ENCODE measurements around the gene B3GNT3. TPM values are rescaled to one million over a fixed set of nuclear protein-coding genes. Genes with fewer than 3 reads are reported as not detected.

The B3GNT3 gene
- total and polyA plus RNA-seq, 2 of the 8 experiments (the other 6 are each of a cell fraction or from before 2014, with no cell fraction given) = 1.5 TPM

DNA sequence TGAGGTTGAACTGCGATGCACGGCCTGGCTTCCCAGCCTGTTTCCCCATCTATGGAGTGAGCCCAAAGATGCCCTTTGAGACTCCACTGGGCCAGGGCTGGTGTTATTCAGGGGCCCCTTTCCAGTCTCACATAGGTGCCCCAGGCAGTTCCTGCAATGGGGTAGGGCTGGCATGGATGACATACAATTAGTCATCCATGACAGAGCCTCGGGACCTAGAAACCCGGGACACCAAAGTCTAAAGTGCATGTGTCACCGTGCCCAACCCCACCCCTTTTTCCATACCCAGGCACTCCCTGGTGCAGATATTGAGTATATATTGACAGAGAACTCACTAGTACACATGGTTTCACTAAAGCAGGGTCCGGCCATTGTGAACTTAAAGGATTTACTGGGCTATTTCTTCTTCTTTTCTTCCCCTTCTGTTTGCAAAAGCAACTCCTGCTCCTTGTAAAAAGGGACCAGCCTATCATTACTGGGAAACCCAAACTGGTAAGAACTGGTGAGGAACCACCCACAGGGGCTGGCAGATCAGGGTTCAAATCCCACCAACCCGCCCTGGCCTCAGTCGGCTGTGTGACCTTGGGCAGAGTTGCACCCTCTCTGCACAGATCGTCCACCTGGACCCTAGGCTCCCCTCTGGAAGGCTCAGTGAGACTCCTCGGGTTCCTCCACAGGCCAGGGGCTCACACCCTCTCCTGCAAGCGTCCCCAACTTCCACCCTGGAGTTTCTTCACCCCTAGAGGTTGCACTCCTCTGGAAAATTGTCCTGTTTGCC is 2.7 kb downstream of the B3GNT3 start (continued):
- TF ChIP-seq, protein P1, sequence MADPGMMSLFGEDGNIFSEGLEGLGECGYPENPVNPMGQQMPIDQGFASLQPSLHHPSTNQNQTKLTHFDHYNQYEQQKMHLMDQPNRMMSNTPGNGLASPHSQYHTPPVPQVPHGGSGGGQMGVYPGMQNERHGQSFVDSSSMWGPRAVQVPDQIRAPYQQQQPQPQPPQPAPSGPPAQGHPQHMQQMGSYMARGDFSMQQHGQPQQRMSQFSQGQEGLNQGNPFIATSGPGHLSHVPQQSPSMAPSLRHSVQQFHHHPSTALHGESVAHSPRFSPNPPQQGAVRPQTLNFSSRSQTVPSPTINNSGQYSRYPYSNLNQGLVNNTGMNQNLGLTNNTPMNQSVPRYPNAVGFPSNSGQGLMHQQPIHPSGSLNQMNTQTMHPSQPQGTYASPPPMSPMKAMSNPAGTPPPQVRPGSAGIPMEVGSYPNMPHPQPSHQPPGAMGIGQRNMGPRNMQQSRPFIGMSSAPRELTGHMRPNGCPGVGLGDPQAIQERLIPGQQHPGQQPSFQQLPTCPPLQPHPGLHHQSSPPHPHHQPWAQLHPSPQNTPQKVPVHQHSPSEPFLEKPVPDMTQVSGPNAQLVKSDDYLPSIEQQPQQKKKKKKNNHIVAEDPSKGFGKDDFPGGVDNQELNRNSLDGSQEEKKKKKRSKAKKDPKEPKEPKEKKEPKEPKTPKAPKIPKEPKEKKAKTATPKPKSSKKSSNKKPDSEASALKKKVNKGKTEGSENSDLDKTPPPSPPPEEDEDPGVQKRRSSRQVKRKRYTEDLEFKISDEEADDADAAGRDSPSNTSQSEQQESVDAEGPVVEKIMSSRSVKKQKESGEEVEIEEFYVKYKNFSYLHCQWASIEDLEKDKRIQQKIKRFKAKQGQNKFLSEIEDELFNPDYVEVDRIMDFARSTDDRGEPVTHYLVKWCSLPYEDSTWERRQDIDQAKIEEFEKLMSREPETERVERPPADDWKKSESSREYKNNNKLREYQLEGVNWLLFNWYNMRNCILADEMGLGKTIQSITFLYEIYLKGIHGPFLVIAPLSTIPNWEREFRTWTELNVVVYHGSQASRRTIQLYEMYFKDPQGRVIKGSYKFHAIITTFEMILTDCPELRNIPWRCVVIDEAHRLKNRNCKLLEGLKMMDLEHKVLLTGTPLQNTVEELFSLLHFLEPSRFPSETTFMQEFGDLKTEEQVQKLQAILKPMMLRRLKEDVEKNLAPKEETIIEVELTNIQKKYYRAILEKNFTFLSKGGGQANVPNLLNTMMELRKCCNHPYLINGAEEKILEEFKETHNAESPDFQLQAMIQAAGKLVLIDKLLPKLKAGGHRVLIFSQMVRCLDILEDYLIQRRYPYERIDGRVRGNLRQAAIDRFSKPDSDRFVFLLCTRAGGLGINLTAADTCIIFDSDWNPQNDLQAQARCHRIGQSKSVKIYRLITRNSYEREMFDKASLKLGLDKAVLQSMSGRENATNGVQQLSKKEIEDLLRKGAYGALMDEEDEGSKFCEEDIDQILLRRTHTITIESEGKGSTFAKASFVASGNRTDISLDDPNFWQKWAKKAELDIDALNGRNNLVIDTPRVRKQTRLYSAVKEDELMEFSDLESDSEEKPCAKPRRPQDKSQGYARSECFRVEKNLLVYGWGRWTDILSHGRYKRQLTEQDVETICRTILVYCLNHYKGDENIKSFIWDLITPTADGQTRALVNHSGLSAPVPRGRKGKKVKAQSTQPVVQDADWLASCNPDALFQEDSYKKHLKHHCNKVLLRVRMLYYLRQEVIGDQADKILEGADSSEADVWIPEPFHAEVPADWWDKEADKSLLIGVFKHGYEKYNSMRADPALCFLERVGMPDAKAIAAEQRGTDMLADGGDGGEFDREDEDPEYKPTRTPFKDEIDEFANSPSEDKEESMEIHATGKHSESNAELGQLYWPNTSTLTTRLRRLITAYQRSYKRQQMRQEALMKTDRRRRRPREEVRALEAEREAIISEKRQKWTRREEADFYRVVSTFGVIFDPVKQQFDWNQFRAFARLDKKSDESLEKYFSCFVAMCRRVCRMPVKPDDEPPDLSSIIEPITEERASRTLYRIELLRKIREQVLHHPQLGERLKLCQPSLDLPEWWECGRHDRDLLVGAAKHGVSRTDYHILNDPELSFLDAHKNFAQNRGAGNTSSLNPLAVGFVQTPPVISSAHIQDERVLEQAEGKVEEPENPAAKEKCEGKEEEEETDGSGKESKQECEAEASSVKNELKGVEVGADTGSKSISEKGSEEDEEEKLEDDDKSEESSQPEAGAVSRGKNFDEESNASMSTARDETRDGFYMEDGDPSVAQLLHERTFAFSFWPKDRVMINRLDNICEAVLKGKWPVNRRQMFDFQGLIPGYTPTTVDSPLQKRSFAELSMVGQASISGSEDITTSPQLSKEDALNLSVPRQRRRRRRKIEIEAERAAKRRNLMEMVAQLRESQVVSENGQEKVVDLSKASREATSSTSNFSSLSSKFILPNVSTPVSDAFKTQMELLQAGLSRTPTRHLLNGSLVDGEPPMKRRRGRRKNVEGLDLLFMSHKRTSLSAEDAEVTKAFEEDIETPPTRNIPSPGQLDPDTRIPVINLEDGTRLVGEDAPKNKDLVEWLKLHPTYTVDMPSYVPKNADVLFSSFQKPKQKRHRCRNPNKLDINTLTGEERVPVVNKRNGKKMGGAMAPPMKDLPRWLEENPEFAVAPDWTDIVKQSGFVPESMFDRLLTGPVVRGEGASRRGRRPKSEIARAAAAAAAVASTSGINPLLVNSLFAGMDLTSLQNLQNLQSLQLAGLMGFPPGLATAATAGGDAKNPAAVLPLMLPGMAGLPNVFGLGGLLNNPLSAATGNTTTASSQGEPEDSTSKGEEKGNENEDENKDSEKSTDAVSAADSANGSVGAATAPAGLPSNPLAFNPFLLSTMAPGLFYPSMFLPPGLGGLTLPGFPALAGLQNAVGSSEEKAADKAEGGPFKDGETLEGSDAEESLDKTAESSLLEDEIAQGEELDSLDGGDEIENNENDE (IDR thresholded peaks at IDR 0.05; ENCODE audit: insufficient replicate concordance, low read length) = no peak
- TF ChIP-seq GTF2F1 (IDR thresholded peaks at IDR 0.05; ENCODE audit: borderline replicate concordance, low read depth, low read length) = no peak
